ENCODE measurements around the gene CLDN2. TPM values are rescaled to one million over a fixed set of nuclear protein-coding genes. Genes with fewer than 3 reads are reported as not detected.

The CLDN2 gene
- total RNA-seq, 1 donor = not detected

DNA sequence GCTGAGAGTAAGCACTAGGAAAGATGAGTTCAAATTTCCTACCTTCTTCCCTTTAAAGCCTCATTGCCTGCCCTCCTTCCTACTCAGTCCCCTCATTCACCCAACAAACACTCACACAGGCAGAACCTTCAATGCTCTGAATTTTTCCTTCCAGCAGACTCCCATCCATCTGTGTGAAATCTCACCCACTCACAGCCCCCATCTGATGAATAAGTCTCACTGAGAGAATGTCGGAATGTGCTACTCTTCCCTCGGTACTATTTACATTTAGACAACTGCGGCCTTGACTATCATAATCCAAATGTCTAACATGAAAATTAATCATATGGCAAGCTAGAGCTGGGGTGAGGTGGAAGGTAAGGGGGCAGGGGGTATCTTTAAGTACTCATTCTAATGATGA, 19.4 kb downstream of the CLDN2 start:
- no peaks in the 10 kb centered on the region for H3K4me1 ChIP-seq (ENCODE audit: insufficient read depth, low read length)
- no peak overlapping the region for H3K4me3 ChIP-seq (ENCODE audit: low read length)
- H3K9me3 ChIP-seq (ENCODE audit: low read depth, low read length) = no peaks in the 10 kb centered on the region
- no peaks in the 10 kb centered on the region for H3K27me3 ChIP-seq (ENCODE audit: insufficient read depth, low read length)

DNA sequence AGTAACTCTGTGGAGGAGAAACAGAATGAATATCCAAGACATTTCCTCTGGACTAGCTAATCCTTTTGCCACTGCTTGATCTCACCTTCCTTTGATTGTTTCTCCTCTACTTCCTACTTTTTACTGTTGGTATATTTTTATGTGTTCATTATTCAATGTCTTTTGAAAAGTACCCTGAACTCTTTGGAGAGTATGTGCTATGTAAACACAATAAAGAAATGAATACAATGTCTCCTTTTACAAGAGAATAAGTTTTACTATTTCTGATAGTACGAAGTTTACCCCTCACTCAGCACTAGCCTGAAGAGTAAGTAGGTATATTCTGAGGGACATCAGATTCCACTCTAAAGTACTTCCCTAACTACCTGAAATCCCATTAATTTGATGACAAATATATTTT, 19.9 kb downstream of the CLDN2 start:
- no peaks in the 10 kb centered on the region for H3K27me3 ChIP-seq (ENCODE audit: insufficient read depth, low read length)
- H3K9me3 ChIP-seq (ENCODE audit: low read depth, low read length) = no peaks in the 10 kb centered on the region
- no peaks in the 10 kb centered on the region for H3K4me1 ChIP-seq (ENCODE audit: insufficient read depth, low read length)
- H3K4me3 ChIP-seq (ENCODE audit: low read length) = no peak overlapping the region

DNA sequence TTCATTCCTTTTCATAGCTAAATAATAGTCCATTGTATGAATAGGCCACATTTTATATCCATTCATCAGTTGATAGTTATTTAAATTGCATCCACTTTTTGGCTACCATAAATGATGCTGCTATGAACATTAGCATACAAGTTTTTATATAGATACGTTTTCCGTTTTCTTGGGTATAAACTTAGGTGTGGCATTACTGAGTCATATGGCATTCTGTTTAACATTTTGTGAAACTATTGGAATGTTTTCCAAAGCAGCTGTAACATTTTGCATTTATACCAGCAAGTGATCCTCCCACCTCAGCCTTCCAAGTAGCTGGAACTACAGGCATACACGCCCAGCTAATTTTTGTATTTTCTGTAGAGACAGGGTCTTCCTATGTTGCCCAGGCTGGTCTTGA, 26.3 kb downstream of the CLDN2 start:
- Histone ChIP-seq H3K4me3 (ENCODE audit: low read length) (no peak overlapping the region), H3K4me1 (ENCODE audit: insufficient read depth, low read length) (no peaks in the 10 kb centered on the region), H3K9me3 (ENCODE audit: low read depth, low read length) (no peaks in the 10 kb centered on the region), H3K27me3 (ENCODE audit: insufficient read depth, low read length) (no peaks in the 10 kb centered on the region)

DNA sequence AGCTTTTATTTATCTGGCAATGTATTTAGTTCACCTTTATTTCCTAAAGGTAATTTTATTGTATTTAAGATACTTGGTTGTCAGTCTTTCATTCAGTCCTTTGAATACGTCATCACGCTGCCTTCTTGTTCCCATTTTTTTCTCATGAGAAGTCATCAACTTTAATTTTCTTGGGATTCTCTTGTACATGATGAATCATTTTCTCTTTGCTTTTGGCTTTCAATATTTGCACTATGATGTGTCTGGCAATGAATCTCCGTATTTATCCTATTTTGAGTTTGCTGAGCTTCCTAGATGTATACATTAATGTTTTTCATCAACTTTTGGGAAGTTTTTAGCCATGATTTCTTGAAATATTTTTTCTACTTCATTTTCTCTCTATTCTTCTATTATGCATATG, 28.4 kb downstream of the CLDN2 start:
- Histone ChIP-seq H3K27me3 (ENCODE audit: insufficient read depth, low read length) (no peaks in the 10 kb centered on the region), H3K9me3 (ENCODE audit: low read depth, low read length) (no peaks in the 10 kb centered on the region), H3K4me1 (ENCODE audit: insufficient read depth, low read length) (no peaks in the 10 kb centered on the region), H3K4me3 (ENCODE audit: low read length) (no peak overlapping the region)

DNA sequence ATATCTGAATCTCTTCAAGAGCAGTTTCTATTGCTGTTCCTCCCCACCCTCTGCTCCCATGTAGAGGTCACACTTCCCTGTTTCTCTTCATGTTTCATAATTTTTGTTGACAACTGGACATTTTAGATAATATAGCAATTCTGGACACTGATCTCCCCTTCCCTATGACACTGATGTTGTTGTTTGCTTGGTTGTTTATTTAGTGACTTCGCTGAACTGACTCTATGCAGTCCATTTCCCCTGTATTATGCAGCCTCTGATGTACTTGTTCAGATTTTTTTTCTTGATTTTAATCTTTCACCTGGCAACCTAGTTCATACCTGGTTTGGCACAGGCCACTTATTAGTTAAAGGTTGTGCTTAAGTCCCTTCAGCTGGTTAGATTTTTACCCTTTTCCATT, 29.2 kb downstream of the CLDN2 start:
- H3K4me3 ChIP-seq (ENCODE audit: low read length) = no peak overlapping the region
- no peaks in the 10 kb centered on the region for H3K4me1 ChIP-seq (ENCODE audit: insufficient read depth, low read length)
- H3K27me3 ChIP-seq (ENCODE audit: insufficient read depth, low read length) = no peaks in the 10 kb centered on the region
- no peaks in the 10 kb centered on the region for H3K9me3 ChIP-seq (ENCODE audit: low read depth, low read length)

DNA sequence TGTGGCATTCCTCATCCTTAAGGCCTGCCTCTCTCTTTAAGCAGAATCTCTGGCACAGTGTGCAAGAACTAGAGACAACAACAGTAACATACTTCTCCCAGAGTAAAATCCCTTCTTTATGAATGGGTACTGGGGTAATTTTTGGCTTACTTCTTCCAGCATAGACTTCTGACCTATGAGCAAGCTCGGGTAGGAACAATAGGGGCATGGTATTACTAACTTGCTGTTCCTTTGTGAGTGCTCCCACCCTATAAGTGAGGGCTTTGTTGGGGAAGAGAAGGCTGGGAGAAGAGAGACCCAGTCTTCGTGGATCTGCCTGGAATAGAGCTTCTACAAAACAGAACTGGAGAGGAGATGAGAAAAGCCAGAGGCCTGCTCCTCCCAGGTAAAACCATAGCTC, 30.2 kb downstream of the CLDN2 start:
- no peaks in the 10 kb centered on the region for H3K9me3 ChIP-seq (ENCODE audit: low read depth, low read length)
- no peak overlapping the region for H3K4me3 ChIP-seq (ENCODE audit: low read length)
- no peaks in the 10 kb centered on the region for H3K4me1 ChIP-seq (ENCODE audit: insufficient read depth, low read length)
- H3K27me3 ChIP-seq (ENCODE audit: insufficient read depth, low read length) = no peaks in the 10 kb centered on the region

DNA sequence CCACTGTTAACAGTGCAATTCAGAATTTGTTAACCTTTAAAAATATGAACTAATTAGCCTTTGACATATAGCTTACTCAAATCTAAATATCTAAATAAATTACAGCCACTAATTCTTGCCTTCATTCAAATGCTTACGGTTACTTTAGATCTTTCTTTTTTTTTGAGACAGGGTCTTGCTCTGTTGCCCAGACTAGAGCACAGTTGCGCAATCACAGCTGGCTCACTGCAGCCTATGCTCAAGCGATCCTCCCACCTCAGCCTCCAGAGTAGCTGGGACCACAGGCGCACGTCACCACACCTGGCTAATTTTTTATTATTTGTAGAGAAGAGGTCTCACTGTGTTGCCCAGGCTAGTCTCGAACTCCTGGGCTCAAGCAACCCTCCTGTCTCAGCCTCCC, 31.0 kb downstream of the CLDN2 start:
- Histone ChIP-seq H3K4me3 (ENCODE audit: low read length) (no peak overlapping the region), H3K9me3 (ENCODE audit: low read depth, low read length) (no peaks in the 10 kb centered on the region), H3K27me3 (ENCODE audit: insufficient read depth, low read length) (no peaks in the 10 kb centered on the region), H3K4me1 (ENCODE audit: insufficient read depth, low read length) (no peaks in the 10 kb centered on the region)

DNA sequence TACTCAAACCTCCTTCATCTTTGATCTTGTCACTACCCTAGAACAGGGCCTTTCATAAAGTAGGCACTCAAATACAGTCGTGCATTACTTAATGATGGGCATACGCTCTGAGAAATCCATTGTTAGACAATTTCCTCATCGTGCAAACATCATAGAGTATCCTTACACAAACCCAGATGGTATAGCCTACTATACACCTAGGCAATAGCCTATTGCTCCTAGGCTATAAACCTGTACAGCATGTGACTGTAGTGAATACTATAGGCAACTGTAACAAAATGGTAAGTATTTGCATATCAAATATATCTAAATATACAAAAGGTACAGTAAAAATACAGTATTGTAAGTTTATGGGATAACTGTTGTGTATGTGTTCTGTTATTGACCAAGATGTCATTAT, 31.9 kb downstream of the CLDN2 start:
- no peaks in the 10 kb centered on the region for H3K4me1 ChIP-seq (ENCODE audit: insufficient read depth, low read length)
- no peak overlapping the region for H3K4me3 ChIP-seq (ENCODE audit: low read length)
- H3K9me3 ChIP-seq (ENCODE audit: low read depth, low read length) = no peaks in the 10 kb centered on the region
- no peaks in the 10 kb centered on the region for H3K27me3 ChIP-seq (ENCODE audit: insufficient read depth, low read length)

DNA sequence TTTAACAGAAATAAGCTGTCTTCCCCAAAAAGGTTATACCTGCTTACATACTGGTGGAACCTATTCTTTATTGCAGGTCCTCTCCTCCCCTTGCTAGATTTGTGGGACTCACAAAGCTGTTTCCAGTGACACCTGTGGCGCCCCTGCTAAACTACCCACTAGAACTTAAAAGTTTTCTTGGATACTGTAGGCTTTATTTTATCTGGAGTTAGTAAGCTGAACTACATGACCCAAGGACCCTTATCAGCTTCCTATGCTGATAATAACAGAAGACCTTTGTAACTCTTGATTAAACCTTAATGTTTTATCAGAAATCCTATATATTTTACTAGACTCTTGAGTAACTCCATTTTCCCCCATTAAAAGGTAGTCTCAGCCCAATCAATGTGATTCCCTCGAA, 32.3 kb downstream of the CLDN2 start:
- no peak overlapping the region for H3K4me3 ChIP-seq (ENCODE audit: low read length)
- H3K27me3 ChIP-seq (ENCODE audit: insufficient read depth, low read length) = no peaks in the 10 kb centered on the region
- H3K9me3 ChIP-seq (ENCODE audit: low read depth, low read length) = no peaks in the 10 kb centered on the region
- H3K4me1 ChIP-seq (ENCODE audit: insufficient read depth, low read length) = no peaks in the 10 kb centered on the region

DNA sequence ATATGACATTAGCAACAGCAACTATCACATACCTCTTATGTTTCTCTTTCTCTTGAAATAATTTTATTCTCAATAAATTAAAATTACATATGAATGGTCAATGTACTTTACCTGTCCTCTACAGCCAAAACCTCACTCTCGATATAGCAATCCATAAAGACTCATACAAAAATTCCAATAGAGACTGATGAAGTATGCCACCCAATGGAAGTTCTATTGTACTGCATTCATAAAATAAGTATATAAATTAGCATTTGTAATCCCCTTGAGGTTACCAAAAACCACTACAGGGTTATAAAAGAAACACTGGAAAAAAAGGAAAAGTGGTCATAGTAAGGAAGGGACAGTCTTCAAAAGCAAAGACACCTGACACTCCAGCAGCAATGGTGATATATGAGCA, 32.8 kb downstream of the CLDN2 start:
- no peak overlapping the region for H3K4me3 ChIP-seq (ENCODE audit: low read length)
- no peaks in the 10 kb centered on the region for H3K9me3 ChIP-seq (ENCODE audit: low read depth, low read length)
- H3K4me1 ChIP-seq (ENCODE audit: insufficient read depth, low read length) = no peaks in the 10 kb centered on the region
- H3K27me3 ChIP-seq (ENCODE audit: insufficient read depth, low read length) = no peaks in the 10 kb centered on the region

DNA sequence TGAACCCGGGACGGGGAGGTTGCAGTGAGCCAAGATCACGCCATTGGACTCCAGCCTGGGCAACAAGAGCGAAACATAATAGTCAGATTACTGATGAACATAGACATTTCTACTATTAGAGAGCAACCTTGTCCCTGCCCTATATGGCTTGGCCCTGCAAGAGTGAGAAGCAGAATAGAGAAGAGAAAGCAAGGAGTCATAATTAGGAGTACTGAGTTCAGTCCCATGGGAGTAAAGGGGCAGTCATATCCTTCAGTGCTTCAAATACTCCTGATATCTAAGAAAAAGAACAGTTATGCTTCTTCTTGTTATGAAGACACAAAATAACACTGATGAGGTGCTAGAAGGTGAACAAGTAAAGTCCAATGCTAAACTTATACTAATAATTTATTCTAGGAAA, 33.8 kb downstream of the CLDN2 start:
- Histone ChIP-seq H3K4me1 (ENCODE audit: insufficient read depth, low read length) (no peaks in the 10 kb centered on the region), H3K4me3 (ENCODE audit: low read length) (no peak overlapping the region), H3K9me3 (ENCODE audit: low read depth, low read length) (no peaks in the 10 kb centered on the region), H3K27me3 (ENCODE audit: insufficient read depth, low read length) (no peaks in the 10 kb centered on the region)

DNA sequence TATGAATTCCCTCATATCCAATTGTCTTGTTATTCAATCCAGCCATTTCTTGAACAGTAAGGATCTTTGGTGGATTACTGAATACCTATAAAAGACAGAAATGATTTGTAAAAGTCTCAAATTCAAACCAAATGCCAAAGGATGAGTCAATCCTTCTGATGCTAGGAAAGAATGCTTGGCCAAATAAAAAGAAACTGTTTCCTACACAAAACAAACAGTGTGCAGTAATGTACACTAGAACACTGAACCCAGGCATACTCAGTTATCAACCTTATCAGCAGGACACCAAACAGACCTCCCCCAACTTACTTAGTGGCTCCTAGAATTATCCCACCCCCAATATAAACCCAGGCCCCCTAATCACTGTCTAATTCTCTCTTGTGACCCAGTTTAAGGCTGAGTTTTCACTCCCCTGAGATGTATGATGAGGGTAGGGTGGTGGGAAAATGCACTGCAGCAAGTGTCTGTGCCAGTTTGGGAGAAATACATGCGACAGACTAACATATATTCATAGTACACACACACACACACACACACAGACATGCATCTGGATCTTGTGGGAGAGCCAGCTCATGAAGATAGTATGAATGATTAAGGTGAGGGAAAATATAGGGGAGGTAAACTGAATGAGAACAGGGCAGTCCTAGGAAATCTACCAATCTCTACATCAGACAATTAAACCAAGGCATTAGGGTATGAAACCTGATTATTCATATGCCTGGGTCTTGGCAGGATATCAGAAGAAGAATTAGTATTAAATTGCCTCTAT, 35.0 kb downstream of the CLDN2 start:
- H3K4me1 ChIP-seq (ENCODE audit: insufficient read depth, low read length) = no peaks in the 10 kb centered on the region
- no peaks in the 10 kb centered on the region for H3K27me3 ChIP-seq (ENCODE audit: insufficient read depth, low read length)
- H3K4me3 ChIP-seq (ENCODE audit: low read length) = no peak overlapping the region
- no peaks in the 10 kb centered on the region for H3K9me3 ChIP-seq (ENCODE audit: low read depth, low read length)

DNA sequence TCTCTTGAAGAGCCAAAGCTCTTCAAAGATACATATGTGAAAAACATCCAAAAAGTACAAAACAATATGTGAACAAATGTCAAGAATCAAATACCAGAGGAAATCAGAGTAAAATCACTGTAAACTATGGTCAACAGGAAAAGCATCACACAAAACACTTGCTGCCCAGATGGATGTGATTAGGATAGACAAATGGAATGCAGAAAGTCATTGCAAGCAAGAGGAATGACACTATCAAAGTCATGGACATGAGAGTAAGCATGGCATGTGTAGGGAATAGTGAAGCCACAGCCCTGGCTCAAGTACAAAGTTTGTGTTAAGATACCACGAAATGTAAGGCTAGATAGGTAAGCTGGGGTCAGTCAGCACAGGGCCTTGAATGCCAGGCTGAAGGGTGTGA, 37.7 kb downstream of the CLDN2 start:
- H3K27me3 ChIP-seq (ENCODE audit: insufficient read depth, low read length) = no peaks in the 10 kb centered on the region
- H3K4me3 ChIP-seq (ENCODE audit: low read length) = no peak overlapping the region
- no peaks in the 10 kb centered on the region for H3K9me3 ChIP-seq (ENCODE audit: low read depth, low read length)
- H3K4me1 ChIP-seq (ENCODE audit: insufficient read depth, low read length) = no peaks in the 10 kb centered on the region

DNA sequence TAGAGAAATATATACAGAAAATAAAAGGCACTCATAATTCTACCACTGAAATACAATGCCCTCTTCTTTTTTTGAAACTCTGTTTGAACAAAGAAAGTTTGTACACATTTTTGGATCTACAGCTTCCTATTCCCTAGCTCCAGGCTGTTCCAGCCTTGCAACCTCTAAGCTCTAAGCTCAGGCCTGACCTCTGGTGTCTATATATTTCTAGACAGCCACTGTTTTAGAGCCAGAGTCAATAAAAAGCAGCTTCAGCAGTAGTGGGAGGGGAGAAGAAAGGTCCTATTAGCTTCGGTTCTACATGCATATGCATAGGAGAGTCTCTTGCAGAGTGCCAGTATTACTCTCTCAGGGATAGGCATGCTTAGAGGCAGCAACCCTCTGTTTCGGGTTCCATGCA, 39.7 kb downstream of the CLDN2 start:
- Histone ChIP-seq H3K4me3 (ENCODE audit: low read length) (no peak overlapping the region), H3K9me3 (ENCODE audit: low read depth, low read length) (no peaks in the 10 kb centered on the region), H3K4me1 (ENCODE audit: insufficient read depth, low read length) (no peaks in the 10 kb centered on the region), H3K27me3 (ENCODE audit: insufficient read depth, low read length) (no peaks in the 10 kb centered on the region)

DNA sequence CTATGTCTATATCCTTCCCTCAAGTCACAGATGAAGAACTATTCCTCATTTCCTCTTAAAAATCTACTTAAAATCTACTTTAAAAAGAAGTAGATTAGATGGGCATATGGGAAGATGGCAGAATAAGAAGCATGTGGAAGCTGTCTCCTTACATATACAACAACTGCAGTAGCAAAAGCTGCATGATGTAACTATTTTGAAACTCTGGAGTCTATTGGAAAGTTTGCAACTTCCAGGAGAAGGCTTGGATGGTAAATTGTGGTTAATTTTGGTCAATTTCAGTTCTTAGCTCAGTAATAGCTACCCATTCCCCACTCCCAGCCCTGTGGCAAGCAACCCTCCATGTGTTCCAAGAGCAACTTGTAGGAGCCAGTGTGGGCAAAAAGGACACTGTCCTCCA, 42.9 kb downstream of the CLDN2 start:
- no peaks in the 10 kb centered on the region for H3K9me3 ChIP-seq (ENCODE audit: low read depth, low read length)
- no peaks in the 10 kb centered on the region for H3K27me3 ChIP-seq (ENCODE audit: insufficient read depth, low read length)
- H3K4me1 ChIP-seq (ENCODE audit: insufficient read depth, low read length) = no peaks in the 10 kb centered on the region
- no peak overlapping the region for H3K4me3 ChIP-seq (ENCODE audit: low read length)

DNA sequence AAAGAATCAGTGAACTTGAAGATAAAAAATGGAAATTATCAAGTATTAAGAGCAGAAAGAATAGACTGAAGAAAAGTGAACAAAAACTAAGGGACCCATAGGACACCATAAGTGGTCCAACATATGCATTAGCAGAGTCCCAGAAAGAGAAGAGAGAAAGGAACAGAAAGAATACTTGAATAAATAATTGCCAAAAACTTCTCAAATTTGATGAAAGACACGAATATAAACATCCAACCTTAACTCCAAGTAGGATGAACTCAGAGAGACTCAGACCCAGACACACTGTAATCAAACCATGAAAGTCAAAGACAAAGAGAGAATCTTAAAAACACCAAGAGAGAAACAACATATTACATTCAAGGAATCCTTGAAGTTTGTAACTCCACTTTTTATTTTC, 44.1 kb downstream of the CLDN2 start:
- Histone ChIP-seq H3K4me3 (ENCODE audit: low read length) (no peak overlapping the region), H3K9me3 (ENCODE audit: low read depth, low read length) (no peaks in the 10 kb centered on the region), H3K27me3 (ENCODE audit: insufficient read depth, low read length) (no peaks in the 10 kb centered on the region), H3K4me1 (ENCODE audit: insufficient read depth, low read length) (no peaks in the 10 kb centered on the region)

Data from mononuclear cell (primary cell).